Testis (tissue), 3 donors: Measurements from ENCODE around the gene FUNDC2. TPM values are rescaled to one million over a fixed set of nuclear protein-coding genes. Genes with fewer than 3 reads are reported as not detected.

Experiments
- DNase-seq: peaks from one replicate; pipeline ENCODE4 v3.0.0-alpha.2; 2019
- H3K27ac ChIP-seq, 2 donors: fragments of 200-600 bp; sonication (generic); one replicate each; pipeline ENCODE4 v1.5.1; 2019
- H3K27me3 ChIP-seq: fragments of 200-600 bp; sonication (generic); one replicate; pipeline ENCODE4 v1.5.1; 2019
- H3K36me3 ChIP-seq: fragments of 200-600 bp; sonication (generic); one replicate; pipeline ENCODE4 v1.5.1; 2017; ENCODE audit warnings: low read depth; ENCODE audit errors: missing control alignments
- H3K4me1 ChIP-seq: fragments of 200-600 bp; sonication (generic); one replicate; pipeline ENCODE4 v1.5.1; 2019
- H3K4me3 ChIP-seq, 2 donors: fragments of 200-600 bp; sonication (generic); one replicate each; pipeline ENCODE4 v1.5.1; 2017 to 2019
- H3K9me3 ChIP-seq: fragments of 200-600 bp; sonication (generic); one replicate; pipeline ENCODE4 v1.5.1; 2017
- CTCF ChIP-seq, 3 experiments: fragments of 450-650 bp in 2 of 3; fragments of 200-600 bp in 1 of 3; sonication (generic) in 1 of 3; IDR thresholded peaks; one replicate each; pipeline ENCODE4 v1.5.1; 2016 to 2019; ENCODE audit warnings: antibody characterized with exemption in 3 of 3, mild to moderate bottlenecking in 2 of 3, moderate library complexity in 1 of 3
- POLR2A ChIP-seq: fragments of 450-650 bp; IDR thresholded peaks from one replicate; pipeline ENCODE4 v1.6.1; 2017; ENCODE audit warnings: antibody characterized with exemption, mild to moderate bottlenecking, moderate library complexity
- WGBS, 2 donors: methylation state at CpG; one replicate each; pipeline ENCODE4 v1.1.5; 2018; 5-methylcytosine and 5-hydroxymethylcytosine counted together
- intact Hi-C: fragments of 100-400 bp; cut with DNase I; formaldehyde crosslinking; loops from one replicate; pipeline ENCODE4 v1.15.1; 2023; ENCODE audit warnings: low total_unique reads
- polyA plus RNA-seq: library from polyadenylated mRNA; stranded (reverse); fragments of 350-450 nt; fragmentation: Illumina TruSeq; extraction: RNeasy Lipid Tissue Mini Kit (QIAGEN cat#74804); gene quantifications from one replicate; pipeline ENCODE4 v1.2.3, GENCODE V29; 2014; ENCODE audit warnings: low read depth, low replicate concordance; ENCODE audit not compliant: insufficient read depth
- total RNA-seq, 2 donors: library from RNA; depleted of rRNA; stranded (reverse); fragments of >200 nt; gene quantifications; one replicate each; pipeline ENCODE4 v1.2.3, GENCODE V29; 2016

Gene FUNDC2
- total and polyA plus RNA-seq, 3 donors from 2014 or later = 65.0 to 104 (median 71.7) TPM

GRCh38 chrX:155069414-155069813 is 42.8 kb downstream of the FUNDC2 start:
- no peak overlapping the region for H3K4me3 ChIP-seq
- TF ChIP-seq CTCF (IDR thresholded peaks at IDR 0.05) (no peak), POLR2A (no peak)

GRCh38 chrX:155070038-155070437 is 43.4 kb downstream of the FUNDC2 start:
- no peaks in the 10 kb centered on the region for H3K4me1 ChIP-seq
- no peak for DNase-seq
- WGBS, 2 donors = 4 to 6% methylated on average over 9 to 12 of the region's 12 CpGs
- no peak for TF ChIP-seq POLR2A
- TF ChIP-seq CTCF (IDR thresholded peaks at IDR 0.05) = no peak
- H3K36me3 ChIP-seq = no peaks in the 10 kb centered on the region
- no peaks in the 10 kb centered on the region for H3K27me3 ChIP-seq
- no peaks in the 10 kb centered on the region for H3K9me3 ChIP-seq
- H3K27ac ChIP-seq = peak overlapping the region; percentile 78 to 80
- intact Hi-C loops = no loop called here
- H3K4me3 ChIP-seq = peak overlapping the region; percentile 58 to 70

More at GRCh38 chrX:155069414-155069813, 42.8 kb downstream of the FUNDC2 start:
- WGBS, 2 donors = 75 to 78% methylated on average over 1 of the region's 1 CpG
- DNase-seq = no peak
- H3K27me3 ChIP-seq = no peaks in the 10 kb centered on the region
- no peaks in the 10 kb centered on the region for H3K36me3 ChIP-seq
- intact Hi-C loops = no loop called here
- no peaks in the 10 kb centered on the region for H3K4me1 ChIP-seq
- no peaks in the 10 kb centered on the region for H3K9me3 ChIP-seq
- no peak overlapping the region for H3K27ac ChIP-seq

GRCh38 chrX:155070663-155070974 is 44.0 kb downstream of the FUNDC2 start:
- no peak for TF ChIP-seq CTCF (IDR thresholded peaks at IDR 0.05)
- TF ChIP-seq POLR2A = no peak
- Histone ChIP-seq H3K36me3 (no peaks in the 10 kb centered on the region), H3K4me1 (no peaks in the 10 kb centered on the region), H3K27me3 (no peaks in the 10 kb centered on the region), H3K9me3 (no peaks in the 10 kb centered on the region), H3K4me3 (peak overlapping the region; percentile 58 to 70), H3K27ac (peak overlapping the region; percentile 78 to 80)
- 0 to 1% methylated on average over 9 to 16 of the region's 16 CpGs for WGBS, 2 donors
- DNase-seq = no peak
- intact Hi-C loops = no loop called here

- WGBS, 2 donors = 1 to 7% methylated on average over 5 to 19 of the region's 81 CpGs
- Histone ChIP-seq H3K27me3 (no peaks in the 10 kb centered on the region), H3K9me3 (no peaks in the 10 kb centered on the region), H3K4me1 (no peaks in the 10 kb centered on the region), H3K4me3 (peak within 1 kb of the TSS; percentile 58 to 70), H3K36me3 (no peaks in the 10 kb centered on the region), H3K27ac (peak within 1 kb of the TSS; percentile 78 to 80)
- no peak for TF ChIP-seq POLR2A
- no peak for TF ChIP-seq CTCF (IDR thresholded peaks at IDR 0.05)
- peak; percentile 82 for DNase-seq
- intact Hi-C loops = no loop called here
Observed at GRCh38 chrX:155070975-155071693, 44.5 kb downstream of the FUNDC2 start, which contains the start of the genes BRCC3, CMC4 and MTCP1. Gene BRCC3, plus strand, starts transcription at chrX:155071508. Its CDS starts 20 bp downstream, at chrX:155071528. Gene CMC4, minus strand, starts transcription at chrX:155071136. Its CDS starts 7,113 bp downstream, at chrX:155064023. Gene MTCP1, minus strand, starts transcription at chrX:155071136. Its CDS starts 5,126 bp downstream, at chrX:155066010.
